HepG2 (cell line): ENCODE data around the gene APRT. TPM values are rescaled to one million over a fixed set of nuclear protein-coding genes. Genes with fewer than 3 reads are reported as not detected.

Experiments
- BRD4 ChIP-seq: sonication (generic); formaldehyde crosslinking; IDR thresholded peaks from 2 replicates; pipeline ENCODE4 v1.4.0; 2020; ENCODE audit warnings: missing genetic modification reagents
- CAMTA2 ChIP-seq: sonication (generic); formaldehyde crosslinking; IDR thresholded peaks from 2 replicates; pipeline ENCODE4 v1.4.0; 2020; ENCODE audit warnings: mild to moderate bottlenecking, missing genetic modification reagents, borderline replicate concordance
- CEBPG ChIP-seq: IDR thresholded peaks from 2 replicates; pipeline ENCODE4 v1.6.1; 2016
- HMG20A ChIP-seq: IDR thresholded peaks from 2 replicates; pipeline ENCODE4 v1.6.1; 2016; ENCODE audit warnings: borderline replicate concordance
- MBD4 ChIP-seq: IDR thresholded peaks from 2 replicates; pipeline ENCODE4 v1.6.1; 2012; ENCODE audit warnings: low read length, inconsistent platforms, borderline replicate concordance
- MZF1 ChIP-seq: sonication (generic); formaldehyde crosslinking; IDR thresholded peaks from 2 replicates; pipeline ENCODE4 v1.8.1; 2023; ENCODE audit warnings: mild to moderate bottlenecking, missing genetic modification reagents, borderline replicate concordance
- NCOA1 ChIP-seq: sonication (generic); formaldehyde crosslinking; IDR thresholded peaks from 2 replicates; pipeline ENCODE4 v1.9.0; 2021; ENCODE audit warnings: missing genetic modification reagents
- RBM39 ChIP-seq: fragments of 200-400 bp; formaldehyde crosslinking; IDR thresholded peaks from one replicate; pipeline ENCODE4 v1.6.1; 2018; ENCODE audit warnings: antibody characterized with exemption, mild to moderate bottlenecking, low read depth, low read length; ENCODE audit not compliant: poor library complexity, severe bottlenecking
- REL ChIP-seq: sonication (generic); formaldehyde crosslinking; conservative IDR thresholded peaks from 2 replicates; pipeline ENCODE4 v1.8.0; 2022; ENCODE audit warnings: mild to moderate bottlenecking, missing genetic modification reagents, moderate library complexity
- SRSF1 ChIP-seq: fragments of 200-400 bp; formaldehyde crosslinking; optimal IDR thresholded peaks from 2 replicates; pipeline ENCODE3; 2017; ENCODE audit warnings: mild to moderate bottlenecking, low read depth, low read length, moderate library complexity
- SRSF4 ChIP-seq: fragments of 200-400 bp; formaldehyde crosslinking; IDR thresholded peaks from one replicate; pipeline ENCODE4 v1.6.1; 2018; ENCODE audit warnings: mild to moderate bottlenecking, low read depth, low read length, moderate library complexity; ENCODE audit not compliant: poor library complexity, severe bottlenecking
- TBX3 ChIP-seq: fragments of 450-650 bp; IDR thresholded peaks from 2 replicates; pipeline ENCODE4 v1.6.1; 2017; ENCODE audit warnings: antibody characterized with exemption, mild to moderate bottlenecking, inconsistent platforms, borderline replicate concordance
- TCF7L2 ChIP-seq: IDR thresholded peaks from 2 replicates; pipeline ENCODE4 v1.6.1; 2011; ENCODE audit warnings: mild to moderate bottlenecking, low read depth, low read length, moderate library complexity
- TOE1 ChIP-seq: sonication (generic); formaldehyde crosslinking; IDR thresholded peaks from 2 replicates; pipeline ENCODE4 v1.4.0; 2020; ENCODE audit warnings: mild to moderate bottlenecking, missing genetic modification reagents
- ZNF17 ChIP-seq: sonication (generic); formaldehyde crosslinking; IDR thresholded peaks from 2 replicates; pipeline ENCODE4 v1.5.0; 2020; ENCODE audit warnings: mild to moderate bottlenecking, missing genetic modification reagents
- ZNF484 ChIP-seq: sonication (generic); formaldehyde crosslinking; IDR thresholded peaks from 2 replicates; pipeline ENCODE4 v1.5.1; 2020; ENCODE audit warnings: mild to moderate bottlenecking, low read depth, missing genetic modification reagents, borderline replicate concordance
- ZSCAN20 ChIP-seq: sonication (generic); formaldehyde crosslinking; IDR thresholded peaks from 2 replicates; pipeline ENCODE4 v1.4.0; 2020; ENCODE audit warnings: missing genetic modification reagents, mild to moderate bottlenecking, borderline replicate concordance
- ZSCAN22 ChIP-seq: sonication (generic); formaldehyde crosslinking; IDR thresholded peaks from 2 replicates; pipeline ENCODE4 v1.4.0; 2020; ENCODE audit warnings: mild to moderate bottlenecking, missing genetic modification reagents
- polyA plus RNA-seq, 8 experiments: library from polyadenylated mRNA; depleted of rRNA in 3 of 8; stranded (reverse) in 7 of 8; unstranded in 1 of 8; fragments of >200 nt; fragmentation: Illumina TruSeq in 4 of 8; extraction: Trizol in 4 of 8; gene quantifications; 2 replicates each; pipeline versions ENCODE4 v1.2.1 to v1.2.3, GENCODE V29; 2011 to 2016; ENCODE audit warnings: low read depth in 4 of 8, missing spikeins in 1 of 8, mixed read lengths in 1 of 8; ENCODE audit not compliant: insufficient read depth in 1 of 8
- total RNA-seq, 5 experiments: library from RNA; depleted of rRNA; stranded (reverse); fragments of >200 nt; fragmentation: Illumina TruSeq; extraction: Trizol; gene quantifications; 2 replicates each; pipeline ENCODE4 v1.2.3, GENCODE V29; 2016; ENCODE audit warnings: low read depth in 1 of 5
- TF ChIP-seq, protein P1 (sequence below): sonication (generic); formaldehyde crosslinking; IDR thresholded peaks from 2 replicates; pipeline ENCODE4 v1.9.0; 2021; ENCODE audit warnings: missing genetic modification reagents, mild to moderate bottlenecking, borderline replicate concordance
- TF ChIP-seq, protein P2 (sequence below): sonication (generic); formaldehyde crosslinking; IDR thresholded peaks from 2 replicates; pipeline ENCODE4 v1.8.0; 2022; ENCODE audit warnings: mild to moderate bottlenecking, missing genetic modification reagents; ENCODE audit not compliant: insufficient replicate concordance
- TF ChIP-seq, protein P3 (sequence below): sonication (generic); formaldehyde crosslinking; IDR thresholded peaks from 2 replicates; pipeline ENCODE4 v1.5.1; 2020; ENCODE audit warnings: mild to moderate bottlenecking, missing genetic modification reagents, borderline replicate concordance
- TF ChIP-seq, protein P4 (sequence below): fragments of 450-650 bp; IDR thresholded peaks from 2 replicates; pipeline ENCODE4 v1.6.1; 2016
- TF ChIP-seq, protein P5 (sequence below): sonication (generic); formaldehyde crosslinking; IDR thresholded peaks from 2 replicates; pipeline ENCODE4 v1.4.0; 2020; ENCODE audit warnings: missing genetic modification reagents; ENCODE audit errors: not compliant biosample characterization

Gene APRT
- total and polyA plus RNA-seq, 2 of the 13 experiments (the other 11 are each of a cell fraction or from before 2014, with no cell fraction given): 155 to 242 TPM

DNA sequence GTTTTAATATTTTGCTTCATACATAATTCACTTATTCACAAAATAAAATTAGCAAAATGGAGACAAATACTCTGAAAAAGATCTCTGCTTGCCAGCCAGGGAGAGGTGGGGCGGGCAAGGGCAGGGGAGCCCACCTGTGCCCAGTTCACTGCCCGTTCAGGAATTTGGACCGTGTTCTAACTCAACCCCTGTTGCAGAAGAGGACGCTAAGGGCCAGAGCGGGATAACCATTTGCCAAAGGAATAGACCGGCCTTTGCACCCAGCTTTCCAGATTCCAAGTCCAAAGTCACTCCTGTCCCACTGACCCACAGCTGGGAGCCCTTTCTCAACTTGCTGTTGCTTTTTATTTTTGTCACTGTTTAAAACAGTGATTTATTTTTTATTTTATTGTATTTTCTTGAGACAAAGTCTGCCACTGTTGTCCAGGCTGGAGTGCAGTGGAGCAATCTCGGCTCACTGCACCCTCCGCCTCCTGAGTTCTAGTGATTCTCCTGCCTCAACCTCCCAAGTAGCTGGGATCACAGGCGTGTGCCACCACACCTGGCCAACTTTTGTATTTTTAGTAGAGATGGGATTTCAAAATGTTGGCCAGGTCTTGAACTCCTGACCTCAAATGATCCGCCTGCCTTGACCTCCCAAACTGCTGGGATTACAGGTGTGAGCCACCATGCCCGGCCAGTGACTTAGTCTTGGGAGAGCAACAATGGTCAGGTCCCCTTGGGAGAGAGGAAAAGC lies 24.0 kb downstream of the APRT start (continued):
- no peak for TF ChIP-seq ZNF17 (CRISPR knock-in tag)
- TF ChIP-seq, protein P1, sequence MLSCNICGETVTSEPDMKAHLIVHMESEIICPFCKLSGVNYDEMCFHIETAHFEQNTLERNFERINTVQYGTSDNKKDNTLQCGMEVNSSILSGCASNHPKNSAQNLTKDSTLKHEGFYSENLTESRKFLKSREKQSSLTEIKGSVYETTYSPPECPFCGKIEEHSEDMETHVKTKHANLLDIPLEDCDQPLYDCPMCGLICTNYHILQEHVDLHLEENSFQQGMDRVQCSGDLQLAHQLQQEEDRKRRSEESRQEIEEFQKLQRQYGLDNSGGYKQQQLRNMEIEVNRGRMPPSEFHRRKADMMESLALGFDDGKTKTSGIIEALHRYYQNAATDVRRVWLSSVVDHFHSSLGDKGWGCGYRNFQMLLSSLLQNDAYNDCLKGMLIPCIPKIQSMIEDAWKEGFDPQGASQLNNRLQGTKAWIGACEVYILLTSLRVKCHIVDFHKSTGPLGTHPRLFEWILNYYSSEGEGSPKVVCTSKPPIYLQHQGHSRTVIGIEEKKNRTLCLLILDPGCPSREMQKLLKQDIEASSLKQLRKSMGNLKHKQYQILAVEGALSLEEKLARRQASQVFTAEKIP (CRISPR knock-in tag): no peak
- TF ChIP-seq NCOA1 (CRISPR knock-in tag): no peak
- TF ChIP-seq MZF1: no peak
- TF ChIP-seq, protein P2, sequence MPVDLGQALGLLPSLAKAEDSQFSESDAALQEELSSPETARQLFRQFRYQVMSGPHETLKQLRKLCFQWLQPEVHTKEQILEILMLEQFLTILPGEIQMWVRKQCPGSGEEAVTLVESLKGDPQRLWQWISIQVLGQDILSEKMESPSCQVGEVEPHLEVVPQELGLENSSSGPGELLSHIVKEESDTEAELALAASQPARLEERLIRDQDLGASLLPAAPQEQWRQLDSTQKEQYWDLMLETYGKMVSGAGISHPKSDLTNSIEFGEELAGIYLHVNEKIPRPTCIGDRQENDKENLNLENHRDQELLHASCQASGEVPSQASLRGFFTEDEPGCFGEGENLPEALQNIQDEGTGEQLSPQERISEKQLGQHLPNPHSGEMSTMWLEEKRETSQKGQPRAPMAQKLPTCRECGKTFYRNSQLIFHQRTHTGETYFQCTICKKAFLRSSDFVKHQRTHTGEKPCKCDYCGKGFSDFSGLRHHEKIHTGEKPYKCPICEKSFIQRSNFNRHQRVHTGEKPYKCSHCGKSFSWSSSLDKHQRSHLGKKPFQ (CRISPR knock-in tag): no peak
- TF ChIP-seq, protein P3, sequence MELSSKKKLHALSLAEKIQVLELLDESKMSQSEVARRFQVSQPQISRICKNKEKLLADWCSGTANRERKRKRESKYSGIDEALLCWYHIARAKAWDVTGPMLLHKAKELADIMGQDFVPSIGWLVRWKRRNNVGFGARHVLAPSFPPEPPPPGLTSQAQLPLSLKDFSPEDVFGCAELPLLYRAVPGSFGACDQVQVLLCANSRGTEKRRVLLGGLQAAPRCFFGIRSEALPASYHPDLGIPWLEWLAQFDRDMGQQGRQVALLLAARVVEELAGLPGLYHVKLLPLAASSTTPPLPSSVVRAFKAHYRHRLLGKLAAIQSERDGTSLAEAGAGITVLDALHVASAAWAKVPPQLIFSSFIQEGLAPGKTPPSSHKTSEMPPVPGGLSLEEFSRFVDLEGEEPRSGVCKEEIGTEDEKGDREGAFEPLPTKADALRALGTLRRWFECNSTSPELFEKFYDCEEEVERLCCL: no peak
- TF ChIP-seq ZSCAN20 (CRISPR knock-in tag): no peak
- no peak for TF ChIP-seq RBM39
- TF ChIP-seq HMG20A (CRISPR knock-in tag): 0 out of 2 replicates have a peak, but pooled peaks have one; percentile 26
- TF ChIP-seq REL (CRISPR knock-in tag): no peak
- no peak for TF ChIP-seq TBX3
- no peak for TF ChIP-seq TOE1
- TF ChIP-seq TCF7L2: no peak
- TF ChIP-seq CEBPG: peak; percentile 36; the same call in 1 of the 2 replicates
- TF ChIP-seq, protein P4, sequence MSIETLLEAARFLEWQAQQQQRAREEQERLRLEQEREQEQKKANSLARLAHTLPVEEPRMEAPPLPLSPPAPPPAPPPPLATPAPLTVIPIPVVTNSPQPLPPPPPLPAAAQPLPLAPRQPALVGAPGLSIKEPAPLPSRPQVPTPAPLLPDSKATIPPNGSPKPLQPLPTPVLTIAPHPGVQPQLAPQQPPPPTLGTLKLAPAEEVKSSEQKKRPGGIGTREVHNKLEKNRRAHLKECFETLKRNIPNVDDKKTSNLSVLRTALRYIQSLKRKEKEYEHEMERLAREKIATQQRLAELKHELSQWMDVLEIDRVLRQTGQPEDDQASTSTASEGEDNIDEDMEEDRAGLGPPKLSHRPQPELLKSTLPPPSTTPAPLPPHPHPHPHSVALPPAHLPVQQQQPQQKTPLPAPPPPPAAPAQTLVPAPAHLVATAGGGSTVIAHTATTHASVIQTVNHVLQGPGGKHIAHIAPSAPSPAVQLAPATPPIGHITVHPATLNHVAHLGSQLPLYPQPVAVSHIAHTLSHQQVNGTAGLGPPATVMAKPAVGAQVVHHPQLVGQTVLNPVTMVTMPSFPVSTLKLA: no peak
- TF ChIP-seq, protein P5, sequence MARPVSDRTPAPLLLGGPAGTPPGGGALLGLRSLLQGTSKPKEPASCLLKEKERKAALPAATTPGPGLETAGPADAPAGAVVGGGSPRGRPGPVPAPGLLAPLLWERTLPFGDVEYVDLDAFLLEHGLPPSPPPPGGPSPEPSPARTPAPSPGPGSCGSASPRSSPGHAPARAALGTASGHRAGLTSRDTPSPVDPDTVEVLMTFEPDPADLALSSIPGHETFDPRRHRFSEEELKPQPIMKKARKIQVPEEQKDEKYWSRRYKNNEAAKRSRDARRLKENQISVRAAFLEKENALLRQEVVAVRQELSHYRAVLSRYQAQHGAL (CRISPR knock-in tag): no peak
- TF ChIP-seq ZSCAN22 (CRISPR knock-in tag): no peak
- no peak for TF ChIP-seq ZNF484 (CRISPR knock-in tag)
- no peak for TF ChIP-seq SRSF4
- TF ChIP-seq MBD4: no peak
- no peak for TF ChIP-seq BRD4 (CRISPR knock-in tag)
- TF ChIP-seq CAMTA2: no peak
- TF ChIP-seq SRSF1: no peak
